Measurements from ENCODE around the gene CLASP1.

Gene CLASP1

GRCh38 chr2:121536347-121536746 lies 112.9 kb downstream of the CLASP1 start:
- FAIRE-seq = no peak

- no peak for FAIRE-seq
Measured at GRCh38 chr2:121534007-121534406, 115.3 kb downstream of the CLASP1 start.

GRCh38 chr2:121532894-121533293 lies 116.4 kb downstream of the CLASP1 start:
- no peak for FAIRE-seq

GRCh38 chr2:121532347-121532766 lies 116.9 kb downstream of the CLASP1 start:
- no peak for FAIRE-seq

GRCh38 chr2:121530212-121530705 lies 119.0 kb downstream of the CLASP1 start:
- FAIRE-seq = no peak

GRCh38 chr2:121529439-121530211 lies 119.6 kb downstream of the CLASP1 start:
- no peak for FAIRE-seq

GRCh38 chr2:121527009-121527682 lies 122.1 kb downstream of the CLASP1 start:
- FAIRE-seq = no peak

GRCh38 chr2:121524685-121525425 lies 124.4 kb downstream of the CLASP1 start:
- no peak for FAIRE-seq

- no peak for FAIRE-seq
Measured at GRCh38 chr2:121521359-121521758, 127.9 kb downstream of the CLASP1 start.

- FAIRE-seq = no peak
Measured at GRCh38 chr2:121520641-121520994, 128.6 kb downstream of the CLASP1 start.

- FAIRE-seq = no peak
Measured at GRCh38 chr2:121519732-121520640, 129.3 kb downstream of the CLASP1 start.

GRCh38 chr2:121519153-121519552 lies 130.1 kb downstream of the CLASP1 start:
- FAIRE-seq = no peak

GRCh38 chr2:121513597-121514333 lies 135.5 kb downstream of the CLASP1 start:
- no peak for FAIRE-seq

GRCh38 chr2:121510857-121511256 lies 138.4 kb downstream of the CLASP1 start:
- no peak for FAIRE-seq

- no peak for FAIRE-seq
Measured at GRCh38 chr2:121506621-121507020, 142.6 kb downstream of the CLASP1 start.

- no peak for FAIRE-seq
Measured at GRCh38 chr2:121505986-121506586, 143.2 kb downstream of the CLASP1 start.

GRCh38 chr2:121505005-121505404 lies 144.3 kb downstream of the CLASP1 start:
- no peak for FAIRE-seq

GRCh38 chr2:121504316-121504715 lies 144.9 kb downstream of the CLASP1 start:
- no peak for FAIRE-seq

GRCh38 chr2:121502781-121503180 lies 146.5 kb downstream of the CLASP1 start:
- no peak for FAIRE-seq

- FAIRE-seq = no peak
Measured at GRCh38 chr2:121502246-121502645, 147.0 kb downstream of the CLASP1 start.

- FAIRE-seq = no peak
Measured at GRCh38 chr2:121501554-121501953, 147.7 kb downstream of the CLASP1 start.
